ENCODE measurements around the gene C2orf42.
"Not testable (repeated sequence)": the region's sequence is repeated elsewhere in the genome, so short reads cannot be mapped to it uniquely, and the experiment has no call there.

C2orf42 gene

DNA sequence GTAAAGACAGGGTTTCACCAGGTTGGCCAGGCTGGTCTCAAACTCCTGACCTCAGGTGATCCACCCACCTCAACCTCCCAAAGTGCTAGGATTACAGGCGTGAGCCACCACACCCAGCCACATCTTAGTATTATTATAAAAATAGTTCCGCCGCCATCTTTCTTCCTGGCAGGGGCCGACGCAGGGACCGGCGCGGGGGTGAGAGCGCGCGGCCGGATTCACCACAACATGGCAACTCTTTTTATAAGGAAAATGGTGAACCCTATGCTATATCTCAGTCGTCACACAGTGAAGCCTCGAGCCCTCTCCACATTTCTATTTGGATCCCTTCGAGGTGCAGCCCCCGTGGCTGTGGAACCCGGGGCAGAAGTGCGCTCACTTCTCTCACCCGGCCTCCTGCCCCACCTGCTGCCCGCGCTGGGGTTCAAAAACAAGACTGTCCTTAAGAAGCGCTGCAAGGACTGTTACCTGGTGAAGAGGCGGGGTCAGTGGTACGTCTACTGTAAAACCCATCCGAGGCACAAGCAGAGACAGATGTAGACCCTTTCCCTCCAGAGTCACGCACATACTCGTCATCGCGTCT is 88.4 kb downstream of the C2orf42 start:
- not testable (repeated sequence) for DNase-seq

DNA sequence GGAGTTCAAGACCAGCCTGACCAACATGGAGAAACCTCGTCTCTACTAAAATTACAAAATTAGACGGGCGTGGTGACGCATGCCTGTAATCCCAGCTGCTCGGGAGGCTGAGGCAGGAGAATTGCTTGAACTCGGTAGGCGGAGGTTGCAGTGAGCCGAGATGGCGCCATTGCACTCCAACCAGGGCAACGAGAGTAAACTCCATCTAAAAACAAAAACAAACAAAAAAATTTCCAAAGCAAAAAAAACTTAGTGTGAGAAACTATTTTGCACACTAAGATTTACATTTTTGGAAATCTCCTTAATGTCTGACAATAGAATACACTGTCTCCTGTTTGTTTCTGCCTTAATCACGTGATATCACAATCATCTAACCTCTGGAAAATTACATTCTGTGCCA is 89.1 kb downstream of the C2orf42 start:
- not testable (repeated sequence) for DNase-seq

DNA sequence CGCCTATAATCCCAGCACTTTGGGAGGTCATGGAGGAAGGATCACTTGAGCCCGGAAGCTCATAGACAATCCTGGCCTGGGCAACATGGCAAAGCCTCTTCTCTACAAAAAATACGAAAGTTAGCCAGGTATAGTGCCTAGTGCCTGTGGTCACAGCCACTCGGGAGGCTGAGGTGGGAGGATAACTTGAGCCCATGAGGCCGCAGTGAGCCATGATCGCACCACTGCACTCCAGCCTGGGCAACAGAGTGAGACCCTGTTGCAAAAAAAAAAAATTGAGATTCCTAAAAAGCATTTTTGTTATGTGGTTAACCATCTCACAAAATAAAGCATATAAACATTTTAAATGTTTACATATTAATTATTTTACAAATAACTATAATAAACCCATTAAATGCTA is 89.6 kb downstream of the C2orf42 start:
- no peak for DNase-seq

Measured in activated CD4-positive, alpha-beta T cell treated with anti-CD3 and anti-CD28 coated beads, Interleukin-2, amount 50 U/mL, for 1 hour (primary cell).